ENCODE measurements around the gene DIAPH1.

Gene DIAPH1

DNA sequence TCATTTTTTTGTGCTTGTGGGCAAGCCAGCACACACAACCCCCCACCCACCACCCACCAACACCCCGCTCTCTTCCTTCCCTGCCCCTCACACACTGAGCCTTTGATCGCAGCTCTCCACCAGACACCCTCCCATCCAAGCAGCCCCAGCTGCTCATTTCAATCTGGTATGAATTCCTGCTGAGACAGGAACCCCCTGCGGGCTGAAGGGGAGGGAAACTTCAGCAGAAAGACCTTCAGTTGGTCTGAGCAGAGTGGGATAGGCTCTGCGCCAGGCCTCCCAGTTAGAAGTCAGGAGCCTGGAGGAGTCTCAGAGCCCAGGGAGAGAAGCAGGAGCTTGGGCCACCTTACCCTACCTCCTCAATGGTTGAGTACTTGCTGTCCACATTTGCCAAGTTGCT is 122.8 kb downstream of the DIAPH1 start:
- DNase-seq, result no peak

DNA sequence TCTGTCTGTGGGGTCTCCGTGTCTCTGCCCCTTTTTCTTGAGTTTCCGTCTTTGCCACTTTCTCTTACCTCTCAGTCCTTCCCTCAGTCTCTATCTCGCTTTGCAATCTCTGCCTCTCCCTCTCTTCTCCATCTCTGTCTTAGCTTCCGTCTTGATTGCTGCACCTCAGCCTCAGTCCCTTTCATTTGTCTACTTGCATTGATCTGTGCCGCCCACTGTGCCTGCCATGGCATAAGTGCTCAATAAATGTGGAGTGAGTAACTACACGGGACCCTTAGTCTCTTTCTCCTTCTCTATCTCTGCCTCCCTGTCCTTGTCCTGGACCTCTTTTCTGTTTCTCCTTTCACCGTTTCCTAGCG is 123.4 kb downstream of the DIAPH1 start:
- no peak for DNase-seq

DNA sequence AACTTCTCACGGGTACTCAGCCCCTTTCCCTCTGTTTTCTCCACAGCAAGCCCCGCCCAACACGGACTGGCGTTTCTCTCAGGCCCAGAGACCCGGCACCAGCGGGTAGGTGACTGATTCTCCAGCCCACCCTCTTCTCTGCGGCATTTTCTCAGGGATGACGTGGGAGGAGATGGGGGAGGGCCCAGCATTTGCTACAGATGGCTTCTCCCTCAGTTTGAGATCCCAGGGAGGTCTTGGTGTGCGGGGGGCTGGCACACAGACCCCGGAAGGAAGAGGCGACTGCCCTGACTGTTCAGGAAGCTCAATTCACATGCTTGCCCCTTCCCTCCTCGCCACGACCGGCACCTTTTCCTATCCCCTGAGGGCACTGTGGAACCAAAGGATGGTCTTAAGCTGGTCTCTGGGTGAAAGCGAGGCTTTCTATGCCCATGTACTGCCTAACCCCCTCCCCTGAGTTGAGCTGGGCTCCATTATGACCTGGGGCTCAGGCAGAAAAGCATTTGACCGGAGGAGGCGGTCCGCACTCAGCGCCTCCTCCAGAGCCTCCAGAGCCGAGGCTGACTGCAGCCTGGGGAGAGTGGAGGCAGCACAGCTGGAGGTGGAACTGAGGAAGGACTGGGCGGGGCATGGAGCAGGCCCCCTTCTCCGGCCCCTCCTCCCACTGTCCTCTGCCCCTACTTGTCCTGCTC is 123.9 kb downstream of the DIAPH1 start:
- DNase-seq, result no peak

DNA sequence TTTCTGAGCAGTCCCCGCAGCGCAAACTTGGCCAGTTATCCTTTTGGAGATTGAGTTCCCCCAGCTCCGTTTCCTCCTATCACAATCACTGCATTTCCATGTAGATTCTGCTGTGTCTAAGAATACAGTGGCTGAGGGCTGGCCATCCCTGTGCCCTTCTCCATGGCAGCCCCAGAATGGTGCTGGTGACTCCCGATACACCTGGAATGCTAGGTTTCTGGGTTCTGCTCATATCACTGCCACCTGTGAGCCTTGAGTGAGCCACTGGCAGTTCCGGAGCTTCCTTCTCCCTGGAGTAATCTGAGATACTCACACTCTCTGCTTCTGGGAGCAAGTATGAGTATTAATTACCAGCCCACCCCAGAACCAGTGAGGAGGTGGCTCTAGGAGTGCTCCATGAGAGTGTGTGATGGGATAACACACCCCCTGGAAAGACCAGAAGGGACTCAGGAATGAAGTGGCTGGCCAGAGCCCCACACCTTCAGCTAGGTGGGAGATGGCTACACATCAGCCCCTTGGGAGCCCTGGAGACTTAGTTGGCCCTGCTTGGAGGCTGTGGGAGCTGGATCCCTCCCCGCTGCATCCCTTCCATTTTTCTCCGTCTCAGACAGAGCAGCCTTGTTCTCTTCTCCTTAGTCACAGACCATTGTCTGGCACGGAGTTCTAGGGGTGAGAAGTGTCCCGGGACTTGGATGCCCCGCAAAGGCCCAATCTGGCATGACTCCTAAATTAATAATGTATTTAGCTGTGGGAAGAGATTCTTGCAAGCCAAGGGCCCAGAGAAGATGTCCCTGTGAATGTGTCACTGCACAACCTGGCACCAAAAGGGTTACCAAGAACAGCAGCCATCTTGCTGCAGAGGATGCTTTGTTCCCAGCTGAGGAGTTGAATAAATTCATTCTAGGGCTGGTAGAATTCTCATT is 125.0 kb downstream of the DIAPH1 start:
- DNase-seq, result no peak

DNA sequence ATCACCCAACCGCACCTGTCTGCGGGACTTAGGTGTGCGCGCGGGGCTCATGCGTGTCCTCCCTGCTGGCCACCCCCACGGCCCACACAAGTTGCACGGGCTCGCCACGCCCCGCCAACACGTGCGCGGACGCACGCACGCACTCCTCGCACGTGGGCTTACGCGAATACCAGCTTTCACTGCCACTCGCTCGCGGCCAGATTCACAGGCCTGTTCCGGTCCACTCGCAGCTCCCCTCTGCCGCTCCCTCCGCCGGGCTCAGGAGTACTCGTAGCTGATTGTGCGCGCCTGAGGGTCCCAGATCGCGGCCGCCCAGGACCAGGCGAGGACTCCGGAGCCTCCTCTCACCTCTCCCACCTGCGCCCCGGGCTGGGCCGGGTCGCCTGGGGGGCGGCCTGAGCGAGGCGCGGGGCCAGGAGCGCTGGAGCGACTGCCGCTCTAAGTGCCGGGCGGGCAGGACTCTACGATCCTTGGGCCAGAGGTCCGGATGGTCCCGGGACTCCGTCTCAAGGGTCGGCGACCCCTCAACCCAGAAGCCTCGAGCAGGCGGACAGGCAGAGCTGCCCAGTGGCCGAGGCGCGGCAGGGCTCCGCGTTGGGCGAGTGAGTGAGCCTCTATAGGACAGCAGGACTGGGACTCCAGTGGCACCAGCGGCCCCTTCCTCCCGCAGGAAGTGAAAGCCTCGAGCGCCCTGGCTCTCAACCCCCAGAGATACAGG is 126.5 kb downstream of the DIAPH1 start:
- no peak for DNase-seq

DNA sequence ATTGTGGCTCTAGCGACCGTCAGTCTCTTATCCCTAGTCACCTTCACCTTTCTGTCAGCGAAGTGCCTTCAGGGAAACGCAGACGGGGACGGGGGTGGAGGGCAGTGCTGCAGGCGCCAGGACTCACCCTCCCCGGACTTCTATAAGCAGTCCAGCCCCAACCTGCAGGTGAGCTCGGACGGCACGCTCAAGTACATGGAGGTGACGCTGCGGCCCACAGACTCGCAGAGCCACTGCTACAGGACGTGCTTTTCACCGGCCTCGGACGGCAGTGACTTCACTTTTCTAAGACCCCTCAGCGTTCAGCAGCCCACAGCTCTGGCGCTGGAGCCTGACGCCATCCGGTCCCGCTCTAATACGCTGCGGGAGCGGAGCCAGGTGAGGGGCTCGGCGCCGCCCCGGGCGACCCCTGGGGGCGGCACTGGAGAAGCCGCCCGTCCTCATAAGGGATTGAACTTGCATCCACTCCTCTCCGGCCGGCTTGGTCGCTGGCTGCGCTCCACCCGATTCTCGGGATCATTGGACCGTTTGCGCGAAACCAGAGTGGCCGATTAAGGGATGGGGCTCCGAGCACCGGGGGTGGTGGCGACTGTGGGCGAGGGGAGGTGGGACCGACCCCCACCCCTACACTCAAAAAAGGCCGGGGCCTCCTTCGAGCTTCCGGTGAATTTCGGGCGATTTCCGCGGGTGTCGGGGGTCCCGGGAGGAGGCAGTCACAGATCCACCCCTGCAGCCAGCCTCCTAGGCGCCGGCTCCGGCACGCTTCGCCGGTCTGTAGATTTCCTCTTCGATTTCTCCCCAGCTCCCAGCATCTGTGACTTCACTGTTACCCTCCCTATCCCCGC is 127.3 kb downstream of the DIAPH1 start:
- no peak for DNase-seq

DNA sequence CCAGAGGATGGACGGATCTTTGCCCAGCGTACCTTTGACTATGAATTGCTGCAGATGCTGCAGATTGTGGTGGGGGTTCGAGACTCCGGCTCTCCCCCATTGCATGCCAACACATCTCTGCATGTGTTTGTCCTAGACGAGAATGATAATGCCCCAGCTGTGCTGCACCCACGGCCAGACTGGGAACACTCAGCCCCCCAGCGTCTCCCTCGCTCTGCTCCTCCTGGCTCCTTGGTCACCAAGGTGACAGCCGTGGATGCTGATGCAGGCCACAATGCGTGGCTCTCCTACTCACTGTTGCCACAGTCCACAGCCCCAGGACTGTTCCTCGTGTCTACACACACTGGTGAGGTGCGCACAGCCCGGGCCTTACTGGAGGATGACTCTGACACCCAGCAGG is 128.0 kb downstream of the DIAPH1 start:
- no peak for DNase-seq

DNA sequence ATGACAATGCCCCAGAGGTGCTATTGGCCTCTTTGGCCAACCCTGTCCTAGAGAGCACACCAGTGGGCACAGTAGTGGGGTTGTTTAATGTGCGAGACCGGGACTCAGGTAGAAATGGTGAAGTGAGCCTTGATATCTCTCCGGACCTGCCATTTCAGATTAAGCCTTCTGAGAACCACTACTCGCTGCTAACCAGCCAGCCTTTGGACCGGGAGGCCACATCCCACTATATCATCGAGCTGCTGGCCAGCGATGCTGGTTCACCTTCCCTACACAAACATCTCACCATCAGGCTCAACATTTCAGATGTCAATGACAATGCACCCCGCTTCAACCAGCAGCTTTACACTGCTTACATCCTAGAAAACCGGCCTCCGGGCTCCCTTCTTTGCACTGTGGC is 128.5 kb downstream of the DIAPH1 start:
- DNase-seq, result no peak

DNA sequence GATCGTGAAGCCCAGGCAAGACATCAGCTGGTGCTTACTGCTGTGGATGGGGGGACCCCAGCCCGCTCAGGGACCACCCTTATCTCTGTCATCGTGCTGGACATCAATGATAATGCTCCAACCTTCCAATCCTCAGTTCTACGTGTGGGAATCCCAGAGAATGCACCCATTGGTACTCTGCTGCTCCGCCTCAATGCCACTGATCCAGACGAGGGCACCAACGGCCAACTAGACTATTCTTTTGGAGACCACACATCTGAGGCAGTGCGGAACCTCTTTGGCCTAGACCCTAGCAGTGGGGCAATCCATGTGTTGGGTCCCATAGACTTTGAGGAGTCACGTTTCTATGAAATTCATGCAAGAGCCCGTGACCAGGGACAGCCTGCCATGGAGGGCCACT is 129.0 kb downstream of the DIAPH1 start:
- no peak for DNase-seq

DNA sequence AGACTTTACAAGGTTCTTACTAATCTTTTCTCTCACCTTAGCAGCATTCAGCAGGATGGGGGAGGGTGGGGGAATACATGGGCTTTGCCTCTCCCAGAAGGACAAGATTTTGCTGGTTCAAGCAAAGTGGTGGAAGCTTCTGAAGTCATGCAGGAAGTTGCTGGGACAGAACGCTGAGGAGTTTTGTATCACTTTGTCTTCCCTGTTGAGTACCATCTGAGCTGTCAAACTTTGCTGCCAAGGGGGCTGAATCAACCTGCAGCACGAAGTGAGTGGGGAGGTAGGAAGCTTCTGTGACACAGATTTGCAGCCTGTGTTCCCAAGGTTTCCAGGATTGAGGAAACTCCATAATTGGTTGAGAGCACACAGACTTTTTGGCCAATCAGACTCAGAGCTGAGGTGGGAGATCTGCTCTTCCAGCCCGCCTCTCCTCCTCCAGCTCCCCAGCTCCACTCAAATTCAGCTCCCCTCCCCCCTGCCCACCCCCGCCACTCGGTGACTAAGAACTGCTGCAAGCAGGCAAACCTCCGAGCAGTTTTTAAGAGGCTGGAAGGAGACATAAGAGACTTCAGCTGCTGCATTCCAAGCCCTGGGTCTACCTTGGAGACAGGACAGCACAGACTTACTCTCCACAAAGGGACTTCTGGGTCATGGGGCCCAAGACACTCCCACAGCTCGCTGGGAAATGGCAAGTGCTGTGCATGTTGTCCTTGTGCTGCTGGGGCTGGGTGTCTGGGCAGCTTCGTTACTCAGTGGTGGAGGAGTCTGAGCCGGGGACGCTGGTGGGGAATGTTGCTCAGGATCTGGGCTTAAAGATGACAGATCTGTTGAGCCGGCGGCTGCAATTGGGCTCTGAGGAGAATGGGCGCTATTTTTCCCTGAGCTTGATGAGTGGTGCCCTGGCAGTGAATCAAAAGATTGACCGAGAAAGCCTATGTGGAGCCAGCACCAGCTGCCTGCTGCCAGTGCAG is 129.9 kb downstream of the DIAPH1 start, which contains the start of gene PCDHGC5:
Gene PCDHGC5 (plus strand): TSS at position 491 of the 971 bp plus-strand sequence. CDS start 160 bp downstream, at position 651.
- DNase-seq, result no peak

DNA sequence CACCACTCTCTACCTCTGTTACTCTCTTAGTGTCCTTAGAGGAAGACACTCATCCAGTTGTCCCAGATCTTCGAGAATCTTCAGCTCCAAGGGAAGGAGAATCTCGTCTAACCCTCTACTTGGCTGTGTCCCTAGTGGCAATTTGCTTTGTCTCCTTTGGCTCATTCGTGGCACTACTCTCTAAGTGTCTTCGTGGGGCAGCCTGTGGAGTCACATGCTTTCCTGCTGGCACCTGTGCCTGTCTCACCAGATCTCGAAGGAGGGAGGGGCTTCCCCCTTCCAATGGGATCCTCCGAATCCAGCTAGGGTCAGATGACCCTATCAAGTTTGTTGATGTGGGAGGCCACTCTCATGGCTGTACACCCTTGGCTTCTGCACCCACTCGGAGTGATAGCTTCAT is 131.7 kb downstream of the DIAPH1 start:
- no peak for DNase-seq

DNA sequence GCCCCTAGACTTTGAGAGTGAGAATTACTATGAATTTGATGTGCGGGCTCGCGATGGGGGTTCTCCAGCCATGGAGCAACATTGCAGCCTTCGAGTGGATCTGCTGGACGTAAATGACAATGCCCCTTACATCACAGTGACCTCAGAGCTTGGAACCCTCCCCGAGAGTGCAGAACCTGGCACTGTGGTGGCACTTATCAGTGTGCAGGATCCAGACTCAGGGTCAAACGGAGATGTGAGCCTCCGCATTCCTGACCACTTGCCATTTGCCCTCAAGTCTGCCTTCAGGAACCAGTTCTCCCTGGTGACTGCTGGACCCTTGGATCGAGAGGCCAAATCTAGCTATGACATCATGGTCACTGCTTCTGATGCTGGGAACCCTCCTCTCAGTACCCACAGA is 132.7 kb downstream of the DIAPH1 start:
- no peak for DNase-seq

DNA sequence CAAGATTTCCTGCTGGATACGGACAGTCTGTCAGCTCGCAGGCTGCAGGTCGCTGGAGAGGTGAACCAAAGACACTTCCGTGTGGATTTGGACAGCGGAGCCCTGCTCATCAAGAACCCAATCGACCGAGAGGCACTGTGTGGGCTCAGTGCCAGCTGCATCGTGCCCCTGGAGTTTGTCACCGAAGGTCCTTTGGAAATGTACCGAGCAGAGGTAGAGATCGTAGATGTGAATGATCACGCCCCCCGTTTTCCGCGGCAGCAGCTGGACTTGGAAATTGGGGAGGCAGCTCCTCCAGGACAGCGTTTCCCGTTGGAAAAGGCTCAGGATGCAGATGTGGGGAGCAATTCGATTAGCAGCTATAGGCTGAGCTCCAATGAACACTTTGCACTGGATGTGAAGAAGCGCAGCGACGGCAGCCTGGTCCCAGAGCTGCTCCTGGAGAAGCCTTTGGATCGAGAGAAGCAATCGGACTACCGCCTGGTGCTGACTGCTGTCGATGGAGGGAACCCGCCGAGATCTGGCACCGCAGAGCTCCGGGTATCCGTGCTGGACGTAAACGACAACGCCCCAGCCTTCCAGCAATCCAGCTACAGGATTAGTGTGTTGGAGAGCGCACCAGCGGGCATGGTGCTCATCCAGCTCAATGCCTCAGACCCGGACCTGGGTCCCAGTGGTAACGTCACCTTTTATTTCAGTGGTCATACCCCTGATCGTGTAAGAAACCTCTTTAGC is 133.3 kb downstream of the DIAPH1 start:
- no peak for DNase-seq

DNA sequence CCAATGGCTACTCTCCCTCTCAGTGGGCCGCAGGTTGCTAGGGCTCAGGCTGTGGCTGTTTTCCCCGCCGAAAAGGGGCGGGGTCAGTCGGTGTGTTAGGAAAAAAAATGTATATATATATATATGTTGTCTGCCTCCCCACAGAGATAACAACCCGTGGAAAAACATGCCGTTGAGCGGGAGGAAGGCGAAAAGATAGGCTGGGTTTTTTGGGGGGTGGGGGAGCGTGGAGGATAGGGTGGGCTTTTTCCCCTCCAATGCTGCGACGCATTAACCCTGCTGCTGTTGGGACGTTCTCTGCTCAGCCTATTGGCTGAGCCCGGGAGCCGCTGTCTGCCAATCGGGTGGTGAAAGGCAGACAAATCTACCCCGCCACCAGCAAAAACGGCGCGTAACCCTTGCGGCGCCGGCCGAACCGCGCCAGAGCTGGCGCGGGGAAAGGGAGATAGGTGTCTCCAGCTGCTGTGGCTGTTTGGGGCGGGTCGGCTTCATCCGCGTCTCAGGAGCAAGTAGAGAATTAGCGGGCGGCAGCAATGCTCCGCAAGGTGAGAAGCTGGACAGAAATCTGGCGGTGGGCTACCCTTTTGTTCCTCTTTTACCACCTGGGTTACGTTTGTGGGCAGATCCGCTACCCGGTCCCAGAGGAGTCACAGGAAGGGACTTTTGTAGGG is 134.0 kb downstream of the DIAPH1 start, which contains the start of gene PCDHGC4:
Gene PCDHGC4 (plus strand): TSS at position 390 of the 671 bp plus-strand sequence. CDS start 144 bp downstream, at position 534.
- DNase-seq, result peak; percentile 47

DNA sequence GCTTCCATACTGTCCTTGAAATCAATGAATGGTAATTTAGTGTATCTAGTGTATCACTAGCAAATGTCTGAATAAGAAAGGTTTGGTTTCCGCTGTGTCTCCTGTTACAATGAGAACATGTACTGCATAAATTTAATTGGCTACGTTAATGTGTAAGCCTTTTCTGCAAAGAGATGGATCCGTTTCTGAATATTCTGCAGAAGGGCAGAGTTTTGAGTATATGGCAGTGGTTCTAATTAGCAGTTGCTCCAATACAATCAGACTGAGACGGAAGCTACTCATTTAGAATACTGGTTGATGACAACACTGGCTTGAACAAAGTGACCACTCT is 134.5 kb downstream of the DIAPH1 start:
- DNase-seq, result no peak

DNA sequence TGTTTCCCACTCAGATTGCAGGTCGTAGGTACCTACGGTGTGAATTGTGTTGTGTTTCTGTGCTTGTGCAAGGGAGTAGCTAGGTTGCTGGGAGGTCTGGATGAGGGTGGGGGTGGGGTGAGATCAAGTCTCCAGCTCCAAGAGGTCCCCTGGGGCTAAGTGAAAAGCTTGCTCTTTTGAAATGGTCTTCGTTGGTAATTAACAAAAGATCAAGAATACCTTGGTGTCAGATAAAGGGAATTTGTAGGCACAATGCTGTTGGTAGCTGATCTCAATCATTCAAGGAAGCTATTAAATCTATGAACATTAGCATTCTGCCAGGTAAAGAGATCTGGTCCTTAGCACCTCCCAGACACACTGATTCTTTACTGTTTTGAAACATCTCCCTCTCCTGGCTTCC is 134.9 kb downstream of the DIAPH1 start:
- no peak for DNase-seq

DNA sequence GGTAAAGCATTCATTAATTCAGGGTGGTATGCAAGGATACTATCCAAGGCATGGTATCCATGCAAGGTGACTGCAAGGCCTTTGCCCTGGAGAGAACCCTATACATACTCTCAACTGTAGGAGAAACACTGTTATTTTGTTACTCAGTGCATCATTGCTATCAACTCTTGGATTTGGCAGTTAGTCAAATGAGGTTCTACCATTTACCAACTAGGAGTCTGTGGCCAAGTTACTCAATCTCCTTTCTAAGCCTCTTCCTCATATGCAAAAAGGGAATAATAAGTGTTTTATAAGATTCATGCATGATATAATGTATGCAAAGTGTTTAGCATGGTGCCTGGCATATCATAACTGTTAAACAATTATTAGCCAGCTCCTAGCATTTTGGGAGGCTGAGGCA is 139.0 kb downstream of the DIAPH1 start:
- DNase-seq, result no peak

DNA sequence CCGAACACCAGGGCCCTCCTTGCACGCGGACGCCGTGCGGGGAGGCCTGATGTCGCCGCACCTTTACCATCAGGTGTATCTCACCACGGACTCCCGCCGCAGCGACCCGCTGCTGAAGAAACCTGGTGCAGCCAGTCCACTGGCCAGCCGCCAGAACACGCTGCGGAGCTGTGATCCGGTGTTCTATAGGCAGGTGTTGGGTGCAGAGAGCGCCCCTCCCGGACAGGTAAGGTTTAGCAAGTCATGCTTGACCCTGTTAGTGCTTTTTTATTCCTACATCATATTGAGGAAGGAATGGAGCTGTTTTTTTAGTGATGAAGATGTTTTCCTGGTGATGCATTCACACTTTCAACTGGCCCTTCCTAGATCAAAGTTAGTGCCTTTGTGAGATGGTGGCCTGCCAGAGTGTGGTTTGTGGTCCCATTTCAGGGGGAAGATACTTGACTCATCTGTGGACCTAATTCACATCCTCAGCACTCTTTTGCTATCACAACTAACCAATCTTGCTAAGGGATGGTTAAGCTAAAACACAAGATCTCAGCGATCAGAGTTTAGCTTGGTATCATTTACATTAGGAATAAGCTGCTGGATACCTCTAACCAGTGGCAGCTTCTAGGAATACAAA is 140.4 kb downstream of the DIAPH1 start:
- DNase-seq, result peak; percentile 74

DNA sequence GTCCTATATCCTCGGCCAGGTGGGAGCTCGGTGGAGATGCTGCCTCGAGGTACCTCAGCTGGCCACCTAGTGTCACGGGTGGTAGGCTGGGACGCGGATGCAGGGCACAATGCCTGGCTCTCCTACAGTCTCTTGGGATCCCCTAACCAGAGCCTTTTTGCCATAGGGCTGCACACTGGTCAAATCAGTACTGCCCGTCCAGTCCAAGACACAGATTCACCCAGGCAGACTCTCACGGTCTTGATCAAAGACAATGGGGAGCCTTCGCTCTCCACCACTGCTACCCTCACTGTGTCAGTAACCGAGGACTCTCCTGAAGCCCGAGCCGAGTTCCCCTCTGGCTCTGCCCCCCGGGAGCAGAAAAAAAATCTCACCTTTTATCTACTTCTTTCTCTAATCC is 141.0 kb downstream of the DIAPH1 start:
- DNase-seq, result no peak

Measured in NCI-H2029 (cell line).